Measurements from ENCODE around the gene OTUB2.

GRCh38 chr14:94088516-94088915 lies 62.4 kb downstream of the OTUB2 start:
- TF ChIP-seq CTCF (IDR thresholded peaks at IDR 0.05): no peak
- TF ChIP-seq POLR2A (IDR thresholded peaks at IDR 0.05): no peak

All from lower leg skin (tissue), 3 donors.